SK-N-SH (cell line): Measurements from ENCODE around the gene B4GALNT3. TPM values are rescaled to one million over a fixed set of nuclear protein-coding genes. Genes with fewer than 3 reads are reported as not detected.

Experiments
- CTCF ChIA-PET: fragments of 300-600, 350-600 bp; formaldehyde crosslinking; extraction: SDS; loops from one replicate; lab custom pipeline; 2021; lab: Yijun Ruan, JAX
- POLR2A ChIA-PET: fragments of 350-600 bp; sonication (Branson Sonifier 250); formaldehyde crosslinking; extraction: SDS; loops from one replicate; lab custom pipeline; 2020; ENCODE audit warnings: antibody characterized with exemption, inconsistent platforms; lab: Yijun Ruan, JAX
- DNase-seq: peaks from one replicate; pipeline ENCODE4 v3.0.0; 2012
- H2AFZ ChIP-seq: fragments of 200-600 bp; sonication (generic); 2 replicates; pipeline ENCODE4 v1.8.1; 2016; ENCODE audit warnings: antibody characterized with exemption, mild to moderate bottlenecking, low read depth
- H3F3A ChIP-seq: fragments of 200-600 bp; sonication (generic); replicated peaks from 2 replicates; pipeline ENCODE3; 2016; ENCODE audit warnings: antibody characterized with exemption, mild to moderate bottlenecking; ENCODE audit not compliant: insufficient read depth
- H3K27ac ChIP-seq, 2 experiments: fragments of 200-500 bp in 1 of 2; fragments of 200-600 bp in 1 of 2; sonication (Bioruptor generic) in 1 of 2; sonication (generic), shearing (Covaris generic) in 1 of 2; 2 replicates each; pipeline versions ENCODE4 v1.5.1 to v1.6.1; 2014 to 2016; ENCODE audit warnings: low read depth in 2 of 2, inconsistent platforms in 1 of 2, low read length in 1 of 2, mild to moderate bottlenecking in 1 of 2, mixed read lengths in 1 of 2
- H3K27me3 ChIP-seq: fragments of 200-600 bp; sonication (generic), shearing (Covaris generic); 2 replicates; pipeline ENCODE4 v1.6.1; 2016; ENCODE audit warnings: mixed run types; ENCODE audit not compliant: insufficient read depth
- H3K36me3 ChIP-seq, 2 experiments: fragments of 200-500 bp in 1 of 2; fragments of 200-600 bp in 1 of 2; sonication (Bioruptor generic) in 1 of 2; sonication (generic) in 1 of 2; replicated peaks in 1 of 2; 2 replicates each; pipeline versions ENCODE3 to v1.5.1; 2014 to 2016; ENCODE audit warnings: low read length in 1 of 2, mild to moderate bottlenecking in 1 of 2; ENCODE audit not compliant: insufficient read depth in 2 of 2, control insufficient read depth in 1 of 2
- H3K4me1 ChIP-seq, 2 experiments: fragments of 200-500 bp in 1 of 2; fragments of 200-600 bp in 1 of 2; sonication (Bioruptor generic) in 1 of 2; sonication (generic), shearing (Covaris generic) in 1 of 2; 2 replicates each; pipeline versions ENCODE4 v1.5.1 to v1.6.1; 2014 to 2016; ENCODE audit warnings: low read depth in 1 of 2, low read length in 1 of 2, mixed run types in 1 of 2; ENCODE audit not compliant: insufficient read depth in 2 of 2, control insufficient read depth in 1 of 2
- H3K4me2 ChIP-seq: fragments of 200-600 bp; sonication (generic), shearing (Covaris generic); 2 replicates; pipeline ENCODE4 v1.6.1; 2017; ENCODE audit warnings: mixed run types
- H3K4me3 ChIP-seq, 2 experiments: fragments of 200-500 bp in 1 of 2; fragments of 200-600 bp in 1 of 2; sonication (Bioruptor generic) in 1 of 2; sonication (generic), shearing (Covaris generic) in 1 of 2; 2 replicates each; pipeline versions ENCODE4 v1.5.1 to v1.8.1; 2014 to 2016; ENCODE audit warnings: low read depth in 2 of 2, inconsistent platforms in 1 of 2, low read length in 1 of 2, mild to moderate bottlenecking in 1 of 2, mixed read lengths in 1 of 2, moderate library complexity in 1 of 2
- H3K79me2 ChIP-seq: fragments of 200-600 bp; sonication (generic); 2 replicates; pipeline ENCODE4 v1.8.1; 2017; ENCODE audit warnings: mild to moderate bottlenecking; ENCODE audit not compliant: insufficient read depth
- H3K9ac ChIP-seq: fragments of 200-600 bp; sonication (generic); 2 replicates; pipeline ENCODE4 v1.6.1; 2017; ENCODE audit warnings: mixed run types
- H3K9me2 ChIP-seq: fragments of 200-600 bp; sonication (generic); 2 replicates; pipeline ENCODE4 v1.6.1; 2017; ENCODE audit warnings: mixed run types
- H3K9me3 ChIP-seq: fragments of 200-600 bp; sonication (generic); 2 replicates; pipeline ENCODE4 v1.6.1; 2017; ENCODE audit warnings: mixed run types, mild to moderate bottlenecking, moderate library complexity
- H4K20me1 ChIP-seq: fragments of 200-600 bp; sonication (generic); 2 replicates; pipeline ENCODE4 v1.6.1; 2017; ENCODE audit warnings: mild to moderate bottlenecking, mixed run types; ENCODE audit not compliant: insufficient read depth
- CHD2 ChIP-seq: fragments of 150-350 bp; IDR thresholded peaks from 2 replicates; pipeline ENCODE4 v1.6.1; 2018; ENCODE audit warnings: low read length; ENCODE audit not compliant: partially characterized antibody
- ELF1 ChIP-seq: IDR thresholded peaks from 2 replicates; pipeline ENCODE4 v1.4.0; 2012
- FOSL2 ChIP-seq: IDR thresholded peaks from 2 replicates; pipeline ENCODE4 v1.4.0; 2012; ENCODE audit warnings: low read depth, mild to moderate bottlenecking, moderate library complexity, borderline replicate concordance
- FOXJ3 ChIP-seq: sonication (generic); formaldehyde crosslinking; IDR thresholded peaks from 2 replicates; pipeline ENCODE4 v1.5.1; 2020; ENCODE audit warnings: mild to moderate bottlenecking, missing genetic modification reagents
- MEF2A ChIP-seq: IDR thresholded peaks from 2 replicates; pipeline ENCODE4 v1.4.0; 2012; ENCODE audit warnings: low read depth, borderline replicate concordance
- MXI1 ChIP-seq: IDR thresholded peaks from 2 replicates; pipeline ENCODE4 v1.6.1; 2012; ENCODE audit warnings: mild to moderate bottlenecking, low read depth, low read length, improper control_type of control experiment
- NFIC ChIP-seq: IDR thresholded peaks from 2 replicates; pipeline ENCODE4 v1.4.0; 2012; ENCODE audit warnings: borderline replicate concordance
- RAD21 ChIP-seq: IDR thresholded peaks from 2 replicates; pipeline ENCODE4 v1.6.1; 2012; ENCODE audit warnings: mild to moderate bottlenecking, low read length
- RXRA ChIP-seq: IDR thresholded peaks from 2 replicates; pipeline ENCODE4 v1.4.0; 2012; ENCODE audit warnings: low read depth, mild to moderate bottlenecking, borderline replicate concordance
- TAF1 ChIP-seq: IDR thresholded peaks from 2 replicates; pipeline ENCODE4 v1.6.1; 2012; ENCODE audit warnings: low read depth, mild to moderate bottlenecking, low read length, moderate library complexity, borderline replicate concordance
- TEAD4 ChIP-seq: IDR thresholded peaks from 2 replicates; pipeline ENCODE4 v1.4.0; 2012; ENCODE audit warnings: mild to moderate bottlenecking, borderline replicate concordance; ENCODE audit not compliant: insufficient read depth
- USF1 ChIP-seq: IDR thresholded peaks from 2 replicates; pipeline ENCODE4 v1.4.0; 2012; ENCODE audit warnings: low read depth, borderline replicate concordance
- WGBS: methylation state at CpG from one replicate; pipeline ENCODE4 v1.1.6; 2017; ENCODE audit warnings: low lambda C conversion rate; 5-methylcytosine and 5-hydroxymethylcytosine counted together
- polyA plus RNA-seq, 3 experiments: library from polyadenylated mRNA; depleted of rRNA; stranded (reverse); fragments of >200 nt; gene quantifications; 2 replicates each; pipeline ENCODE4 v1.2.3, GENCODE V29; 2012
- TF ChIP-seq, protein P1 (sequence below): IDR thresholded peaks from 2 replicates; pipeline ENCODE4; 2012
- TF ChIP-seq, protein P2 (sequence below): fragments of 150-350 bp; IDR thresholded peaks from 2 replicates; pipeline ENCODE4 v1.6.1; 2016; ENCODE audit warnings: mild to moderate bottlenecking, low read depth, low read length

B4GALNT3 gene
- polyA plus RNA-seq, 1 of the 3 experiments (the other 2 are of a cell fraction): 0.53 TPM

DNA sequence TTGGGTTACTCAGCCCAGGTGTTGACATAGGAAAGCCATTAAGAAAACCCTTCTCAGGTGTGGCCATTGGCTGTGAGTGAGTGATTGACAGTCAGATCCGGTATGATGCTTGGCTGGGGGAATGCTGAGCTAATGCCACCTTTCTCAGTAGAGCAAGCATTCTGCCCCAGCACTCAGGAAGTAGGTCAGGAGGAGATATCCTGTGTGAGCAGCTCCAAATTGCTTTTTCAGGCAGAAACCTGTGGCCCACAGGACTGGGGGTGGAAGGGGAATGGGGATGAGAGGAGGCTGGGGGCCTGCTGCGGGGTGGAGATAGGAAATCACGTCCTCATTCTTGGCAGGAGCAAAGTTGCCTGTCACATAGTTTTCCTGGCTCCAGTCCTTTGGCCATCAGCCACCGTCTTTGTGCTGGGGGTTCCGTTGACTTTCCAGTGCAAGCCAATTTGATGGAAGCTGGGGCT, 147.8 kb downstream of the B4GALNT3 start:
- no peak for DNase-seq
- no peaks in the 10 kb centered on the region for H3K9me2 ChIP-seq
- H3K4me3 ChIP-seq: no peak overlapping the region
- peaks cover 5 to 6% of the 10 kb centered on the region in 2 experiments; a peak in 2 of 4 replicates for H3K4me1 ChIP-seq
- no peak overlapping the region for H2AFZ ChIP-seq
- no peak overlapping the region for H3K4me2 ChIP-seq
- CTCF ChIA-PET: interaction anchor here (0.9 to 2.4 kb wide), 2 partner anchors 9 to 342 kb away, joined by 3 to 6 read pairs; partner anchors contain the start of gene RAD52
- no peaks in the 10 kb centered on the region for H3K36me3 ChIP-seq
- no peaks in the 10 kb centered on the region for H3K79me2 ChIP-seq
- POLR2A ChIA-PET: no interaction called here
- TF ChIP-seq TAF1 (no peak), FOSL2 (no peak), USF1 (no peak), RAD21 (no peak), MXI1 (no peak), RXRA (no peak), CHD2 (no peak), MEF2A (no peak), TEAD4 (no peak), ELF1 (no peak)
- TF ChIP-seq, protein P1, sequence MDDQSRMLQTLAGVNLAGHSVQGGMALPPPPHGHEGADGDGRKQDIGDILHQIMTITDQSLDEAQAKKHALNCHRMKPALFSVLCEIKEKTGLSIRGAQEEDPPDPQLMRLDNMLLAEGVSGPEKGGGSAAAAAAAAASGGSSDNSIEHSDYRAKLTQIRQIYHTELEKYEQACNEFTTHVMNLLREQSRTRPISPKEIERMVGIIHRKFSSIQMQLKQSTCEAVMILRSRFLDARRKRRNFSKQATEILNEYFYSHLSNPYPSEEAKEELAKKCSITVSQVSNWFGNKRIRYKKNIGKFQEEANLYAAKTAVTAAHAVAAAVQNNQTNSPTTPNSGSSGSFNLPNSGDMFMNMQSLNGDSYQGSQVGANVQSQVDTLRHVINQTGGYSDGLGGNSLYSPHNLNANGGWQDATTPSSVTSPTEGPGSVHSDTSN: no peak
- TF ChIP-seq, protein P2, sequence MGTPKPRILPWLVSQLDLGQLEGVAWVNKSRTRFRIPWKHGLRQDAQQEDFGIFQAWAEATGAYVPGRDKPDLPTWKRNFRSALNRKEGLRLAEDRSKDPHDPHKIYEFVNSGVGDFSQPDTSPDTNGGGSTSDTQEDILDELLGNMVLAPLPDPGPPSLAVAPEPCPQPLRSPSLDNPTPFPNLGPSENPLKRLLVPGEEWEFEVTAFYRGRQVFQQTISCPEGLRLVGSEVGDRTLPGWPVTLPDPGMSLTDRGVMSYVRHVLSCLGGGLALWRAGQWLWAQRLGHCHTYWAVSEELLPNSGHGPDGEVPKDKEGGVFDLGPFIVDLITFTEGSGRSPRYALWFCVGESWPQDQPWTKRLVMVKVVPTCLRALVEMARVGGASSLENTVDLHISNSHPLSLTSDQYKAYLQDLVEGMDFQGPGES: no peak
- H4K20me1 ChIP-seq: no peaks in the 10 kb centered on the region
- H3K9me3 ChIP-seq: no peaks in the 10 kb centered on the region
- no peak overlapping the region for H3K9ac ChIP-seq
- H3K27me3 ChIP-seq: no peaks in the 10 kb centered on the region
- H3F3A ChIP-seq: no peaks in the 10 kb centered on the region
- no peak overlapping the region for H3K27ac ChIP-seq
- WGBS: 93% methylated on average over 4 of the region's 5 CpGs

DNA sequence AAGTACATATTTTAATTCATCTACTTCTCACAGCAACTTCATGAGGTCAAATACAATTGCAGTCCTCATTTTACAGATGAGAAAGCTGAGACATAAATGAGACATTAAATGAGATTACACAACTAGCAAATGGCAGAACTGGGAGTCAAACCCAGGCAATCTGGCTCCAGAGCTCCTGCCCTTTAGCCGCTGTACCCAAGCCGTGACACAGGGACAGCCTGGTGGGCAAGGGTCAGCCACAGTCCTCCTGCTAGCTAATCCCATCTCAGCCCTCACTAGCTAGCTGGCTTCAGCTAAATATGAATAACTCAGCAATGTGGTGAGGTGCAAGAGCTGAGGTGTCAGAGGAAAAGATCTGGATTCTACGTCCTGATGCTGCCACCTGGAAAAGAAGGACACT, 148.7 kb downstream of the B4GALNT3 start:
- no peak for TF ChIP-seq NFIC
- TF ChIP-seq RXRA: no peak
- no peak for TF ChIP-seq FOXJ3
- TF ChIP-seq, all 33 proteins: peak for 0
- H3K4me3 ChIP-seq: no peak overlapping the region
- ChIA-PET CTCF (no interaction called here), POLR2A (no interaction called here)
- peaks cover 5 to 6% of the 10 kb centered on the region in 2 experiments; a peak in 2 of 4 replicates for H3K4me1 ChIP-seq
- no peaks in the 10 kb centered on the region for H3F3A ChIP-seq
- H3K9ac ChIP-seq: no peak overlapping the region
- no peak for DNase-seq
- H4K20me1 ChIP-seq: no peaks in the 10 kb centered on the region
- H3K9me3 ChIP-seq: no peaks in the 10 kb centered on the region
- 94% methylated on average over 3 of the region's 3 CpGs for WGBS
- no peaks in the 10 kb centered on the region for H3K9me2 ChIP-seq
- no peaks in the 10 kb centered on the region for H3K27me3 ChIP-seq
- H3K79me2 ChIP-seq: no peaks in the 10 kb centered on the region
- H3K4me2 ChIP-seq: no peak overlapping the region
- no peak overlapping the region for H3K27ac ChIP-seq
- H3K36me3 ChIP-seq: no peaks in the 10 kb centered on the region
- H2AFZ ChIP-seq: no peak overlapping the region
